ENCODE measurements around the gene KRT20. TPM values are rescaled to one million over a fixed set of nuclear protein-coding genes. Genes with fewer than 3 reads are reported as not detected.

The KRT20 gene
- total RNA-seq, 1 experiment from 2014 or later, result 0.66 TPM

DNA sequence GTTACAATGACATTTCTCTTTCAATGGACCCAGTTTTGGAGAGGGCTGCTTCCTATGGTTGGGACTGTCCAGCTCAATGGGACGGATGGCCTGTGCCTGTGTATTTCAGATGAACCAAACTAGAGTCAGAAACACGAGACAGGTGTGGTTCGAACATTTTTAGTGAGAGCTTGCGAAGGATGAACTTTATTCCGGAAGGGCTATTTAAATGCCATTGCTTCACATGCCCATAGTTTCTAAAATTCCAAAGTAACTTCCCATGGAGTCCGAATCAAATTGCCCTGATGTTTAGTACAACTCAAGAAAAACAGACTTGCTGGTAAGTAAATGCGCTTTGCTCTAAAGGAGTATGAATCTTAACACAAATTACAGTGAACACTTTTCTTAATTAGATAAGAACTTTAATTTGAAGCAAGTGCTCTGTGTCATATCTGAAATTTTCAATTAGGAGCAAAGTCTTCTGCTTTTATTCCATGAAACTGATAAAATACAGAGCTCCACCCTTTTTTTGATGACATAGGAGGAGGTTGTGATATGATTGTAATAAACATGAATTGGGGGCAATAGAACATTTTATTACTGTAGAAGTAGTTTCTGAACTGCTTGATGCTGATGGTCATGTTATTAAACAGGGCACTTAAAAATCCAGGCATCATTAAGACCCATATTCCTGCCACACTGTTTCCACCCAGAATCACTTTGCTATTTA is 1.3 kb downstream of the KRT20 start:
- CTCF ChIA-PET, result interaction anchor here (1.0 to 1.4 kb wide), 3 partner anchors 12 to 665 kb away, joined by 3 read pairs; no protein-coding TSS in a partner anchor
- Mint-ChIP-seq H3K36me3 (ENCODE audit: insufficient read depth, unreplicated experiment) (no peaks in the 10 kb centered on the region), H3K27me3 (ENCODE audit: unreplicated experiment) (no peaks in the 10 kb centered on the region), H3K27ac (ENCODE audit: unreplicated experiment) (no peak overlapping the region), H3K9me3 (ENCODE audit: low read depth, unreplicated experiment) (no peaks in the 10 kb centered on the region), H3K4me3 (ENCODE audit: low read depth, unreplicated experiment) (no peak overlapping the region), H3K4me1 (ENCODE audit: low read depth, unreplicated experiment) (peaks cover 16% of the 10 kb centered on the region)
- no peak for DNase-seq
- no TSS peak for BruUV-seq (replicated peaks)
- intact Hi-C loops (cut with micrococcal nuclease; ENCODE audit: unreplicated experiment), result no loop called here
- TF ChIP-seq, protein P1, sequence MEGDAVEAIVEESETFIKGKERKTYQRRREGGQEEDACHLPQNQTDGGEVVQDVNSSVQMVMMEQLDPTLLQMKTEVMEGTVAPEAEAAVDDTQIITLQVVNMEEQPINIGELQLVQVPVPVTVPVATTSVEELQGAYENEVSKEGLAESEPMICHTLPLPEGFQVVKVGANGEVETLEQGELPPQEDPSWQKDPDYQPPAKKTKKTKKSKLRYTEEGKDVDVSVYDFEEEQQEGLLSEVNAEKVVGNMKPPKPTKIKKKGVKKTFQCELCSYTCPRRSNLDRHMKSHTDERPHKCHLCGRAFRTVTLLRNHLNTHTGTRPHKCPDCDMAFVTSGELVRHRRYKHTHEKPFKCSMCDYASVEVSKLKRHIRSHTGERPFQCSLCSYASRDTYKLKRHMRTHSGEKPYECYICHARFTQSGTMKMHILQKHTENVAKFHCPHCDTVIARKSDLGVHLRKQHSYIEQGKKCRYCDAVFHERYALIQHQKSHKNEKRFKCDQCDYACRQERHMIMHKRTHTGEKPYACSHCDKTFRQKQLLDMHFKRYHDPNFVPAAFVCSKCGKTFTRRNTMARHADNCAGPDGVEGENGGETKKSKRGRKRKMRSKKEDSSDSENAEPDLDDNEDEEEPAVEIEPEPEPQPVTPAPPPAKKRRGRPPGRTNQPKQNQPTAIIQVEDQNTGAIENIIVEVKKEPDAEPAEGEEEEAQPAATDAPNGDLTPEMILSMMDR (IDR thresholded peaks at IDR 0.05; ENCODE audit: unreplicated experiment), result no peak

DNA sequence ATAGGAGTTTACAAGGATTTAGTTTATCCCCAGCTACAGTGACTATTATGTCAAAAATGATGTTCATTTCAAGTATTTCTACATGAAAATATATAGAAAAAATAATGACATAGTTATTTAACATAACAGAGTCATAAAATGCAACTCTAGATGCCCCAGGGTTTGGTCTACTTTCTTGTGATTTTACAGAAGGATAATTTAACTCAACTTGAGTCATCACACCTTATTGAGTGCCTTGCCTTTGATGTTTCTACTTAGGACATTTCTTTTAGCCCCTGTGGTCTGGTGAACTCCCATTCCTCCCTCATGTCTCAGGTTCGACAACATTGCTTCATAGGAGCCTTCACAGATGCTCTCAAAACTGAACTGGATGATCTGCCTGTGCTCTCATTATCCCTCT is 2.0 kb downstream of the KRT20 start:
- Mint-ChIP-seq H3K27ac (ENCODE audit: unreplicated experiment) (no peak overlapping the region), H3K27me3 (ENCODE audit: unreplicated experiment) (no peaks in the 10 kb centered on the region), H3K9me3 (ENCODE audit: low read depth, unreplicated experiment) (no peaks in the 10 kb centered on the region), H3K36me3 (ENCODE audit: insufficient read depth, unreplicated experiment) (no peaks in the 10 kb centered on the region), H3K4me1 (ENCODE audit: low read depth, unreplicated experiment) (peaks cover 8% of the 10 kb centered on the region), H3K4me3 (ENCODE audit: low read depth, unreplicated experiment) (no peak overlapping the region)
- no TSS peak for BruUV-seq (replicated peaks)
- intact Hi-C loops (cut with micrococcal nuclease; ENCODE audit: unreplicated experiment), result no loop called here
- TF ChIP-seq, protein P1 (IDR thresholded peaks at IDR 0.05; ENCODE audit: unreplicated experiment), result no peak
- no peak for DNase-seq
- CTCF ChIA-PET, result interaction anchor here (0.6 to 1.4 kb wide), 2 partner anchors 15 to 666 kb away, joined by 3 to 7 read pairs; no protein-coding TSS in a partner anchor

DNA sequence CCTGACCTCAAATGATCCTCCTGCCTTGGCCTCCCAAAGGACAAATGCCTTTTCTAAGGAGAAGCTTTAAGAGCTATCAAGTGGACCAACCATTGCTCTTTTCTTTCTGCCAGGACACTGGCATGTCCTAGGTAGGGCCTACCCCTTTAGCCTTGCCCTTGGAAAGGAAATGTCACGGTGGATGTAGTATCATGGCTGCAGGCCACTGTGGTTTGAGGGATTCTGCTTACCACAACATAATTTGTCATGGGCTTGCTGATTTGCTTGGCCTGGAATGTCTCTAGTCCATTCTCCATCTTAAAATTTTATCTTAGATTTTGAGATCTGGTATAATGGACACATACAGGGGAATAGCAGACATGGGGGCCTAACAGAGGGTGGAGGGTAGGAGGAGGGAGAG is 6.0 kb downstream of the KRT20 start:
- TF ChIP-seq, protein P1 (IDR thresholded peaks at IDR 0.05; ENCODE audit: unreplicated experiment), result no peak
- intact Hi-C loops (cut with micrococcal nuclease; ENCODE audit: unreplicated experiment), result no loop called here
- Mint-ChIP-seq H3K4me1 (ENCODE audit: low read depth, unreplicated experiment) (peaks cover 7% of the 10 kb centered on the region), H3K27ac (ENCODE audit: unreplicated experiment) (no peak overlapping the region), H3K36me3 (ENCODE audit: insufficient read depth, unreplicated experiment) (no peaks in the 10 kb centered on the region), H3K4me3 (ENCODE audit: low read depth, unreplicated experiment) (no peak overlapping the region), H3K9me3 (ENCODE audit: low read depth, unreplicated experiment) (no peaks in the 10 kb centered on the region), H3K27me3 (ENCODE audit: unreplicated experiment) (no peaks in the 10 kb centered on the region)
- CTCF ChIA-PET, result interaction anchor here (2.2 kb wide), 1 partner anchor 9 kb away, joined by 9 read pairs; no protein-coding TSS in a partner anchor
- BruUV-seq (replicated peaks), result no TSS peak
- DNase-seq, result no peak

DNA sequence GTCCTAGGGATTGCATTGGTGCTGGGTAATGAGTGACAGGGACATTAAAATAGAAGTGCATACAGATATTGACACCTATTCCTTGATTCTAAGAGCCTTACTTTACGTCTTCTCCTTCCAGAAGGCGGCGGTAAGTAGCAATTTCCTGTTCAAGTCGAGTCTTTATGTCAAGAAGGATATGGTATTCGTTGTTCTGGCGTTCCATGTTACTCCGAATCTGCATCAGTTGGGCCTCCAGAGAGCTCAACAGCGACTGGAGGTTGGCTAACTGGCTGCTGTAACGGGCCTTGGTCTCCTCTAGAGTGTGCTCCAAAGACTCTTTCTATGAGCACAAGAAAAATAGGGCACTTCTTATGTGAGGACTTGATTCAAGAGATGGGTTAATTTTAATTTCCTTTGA is 7.0 kb downstream of the KRT20 start:
- no peak overlapping the region for H3K27ac Mint-ChIP-seq (ENCODE audit: unreplicated experiment)
- TF ChIP-seq, protein P1 (IDR thresholded peaks at IDR 0.05; ENCODE audit: unreplicated experiment), result no peak
- no peaks in the 10 kb centered on the region for H3K36me3 Mint-ChIP-seq (ENCODE audit: insufficient read depth, unreplicated experiment)
- intact Hi-C loops (cut with micrococcal nuclease; ENCODE audit: unreplicated experiment), result no loop called here
- DNase-seq, result no peak
- no peaks in the 10 kb centered on the region for H3K9me3 Mint-ChIP-seq (ENCODE audit: low read depth, unreplicated experiment)
- CTCF ChIA-PET, result interaction anchor here (0.5 to 2.2 kb wide), 3 partner anchors 10 to 31 kb away, joined by 4 to 9 read pairs (median 5); no protein-coding TSS in a partner anchor
- H3K4me3 Mint-ChIP-seq (ENCODE audit: low read depth, unreplicated experiment), result no peak overlapping the region
- BruUV-seq (replicated peaks), result no TSS peak
- H3K27me3 Mint-ChIP-seq (ENCODE audit: unreplicated experiment), result no peaks in the 10 kb centered on the region
- peaks cover 7% of the 10 kb centered on the region for H3K4me1 Mint-ChIP-seq (ENCODE audit: low read depth, unreplicated experiment)
